Limb (tissue), 2 donors: ENCODE results near the gene BTNL9.
A peak's percentile ranks its signal among the peaks of the same experiment; 100 is the strongest.
"Not testable (repeated sequence)": the region's sequence is repeated elsewhere in the genome, so short reads cannot be mapped to it uniquely, and the experiment has no call there.

Experiments used
- DNase-seq, 2 donors: peaks; one replicate each; pipeline ENCODE4 v3.0.0-alpha.2; 2016; ENCODE audit errors: extremely low spot score in 2 of 2

The BTNL9 gene

GRCh38 chr5:181039931-181040630 lies at the start of gene BTNL9:
BTNL9 (plus strand) TSS chr5:181040266; CDS start chr5:181045490, 5,224 bp downstream.
- no peak for DNase-seq

GRCh38 chr5:180990882-180991242 lies 49.2 kb upstream of the BTNL9 start:
- DNase-seq, result no peak

GRCh38 chr5:181001947-181002346 lies 38.1 kb upstream of the BTNL9 start:
- no peak for DNase-seq

- no peak for DNase-seq
Observed at GRCh38 chr5:181005791-181006190, 34.3 kb upstream of the BTNL9 start.

- DNase-seq, result no peak
Observed at GRCh38 chr5:181008136-181008535, 31.9 kb upstream of the BTNL9 start.

- not testable (repeated sequence) for DNase-seq
Observed at GRCh38 chr5:181010018-181010417, 30.0 kb upstream of the BTNL9 start.

- DNase-seq, result not testable (repeated sequence)
Observed at GRCh38 chr5:181014654-181015053, 25.4 kb upstream of the BTNL9 start.

GRCh38 chr5:181017448-181017847 lies 22.6 kb upstream of the BTNL9 start:
- not testable (repeated sequence) for DNase-seq

GRCh38 chr5:181020688-181021087 lies 19.4 kb upstream of the BTNL9 start:
- no peak for DNase-seq

GRCh38 chr5:181024245-181025064 lies 15.6 kb upstream of the BTNL9 start:
- DNase-seq, result no peak

GRCh38 chr5:181027452-181028031 lies 12.5 kb upstream of the BTNL9 start:
- DNase-seq, result no peak

- no peak for DNase-seq
Observed at GRCh38 chr5:181028032-181028819, 11.8 kb upstream of the BTNL9 start.

- no peak for DNase-seq
Observed at GRCh38 chr5:181031716-181032115, 8.3 kb upstream of the BTNL9 start.

- peak in 1 of 2 donors; percentile 14 for DNase-seq
Observed at GRCh38 chr5:181035991-181036815, 3.9 kb upstream of the BTNL9 start.

- no peak for DNase-seq
Observed at GRCh38 chr5:181036816-181037364, 3.2 kb upstream of the BTNL9 start.

- DNase-seq, result peak in 1 of 2 donors; percentile 19
Observed at GRCh38 chr5:181037365-181037861, 2.7 kb upstream of the BTNL9 start.

- no peak for DNase-seq
Observed at GRCh38 chr5:181039471-181039870, 595 bp upstream of the BTNL9 start.

GRCh38 chr5:181040631-181040945 lies 522 bp downstream of the BTNL9 start:
- DNase-seq, result no peak

- no peak for DNase-seq
Observed at GRCh38 chr5:181041043-181041442, 977 bp downstream of the BTNL9 start.

- no peak for DNase-seq
Observed at GRCh38 chr5:181042036-181042713, 2.1 kb downstream of the BTNL9 start.
